RKO (cell line): ENCODE data around the gene TELO2.

Experiments
- DNase-seq: peaks from one replicate; pipeline ENCODE4 v3.0.0-alpha.2; 2016; ENCODE audit warnings: low spot score

The TELO2 gene

GRCh38 chr16:1556254-1556653 lies 63.1 kb downstream of the TELO2 start:
- DNase-seq = no peak

GRCh38 chr16:1557074-1557473 lies 63.9 kb downstream of the TELO2 start:
- no peak for DNase-seq

- DNase-seq = no peak
Observed at GRCh38 chr16:1557576-1557975, 64.4 kb downstream of the TELO2 start.

- no peak for DNase-seq
Observed at GRCh38 chr16:1559446-1559975, 66.4 kb downstream of the TELO2 start.
